ENCODE results near the gene GULP1. TPM values are rescaled to one million over a fixed set of nuclear protein-coding genes. Genes with fewer than 3 reads are reported as not detected.

Gene GULP1
- total and polyA plus RNA-seq, 2 experiments from 2014 or later, result 94.6 to 181 TPM

GRCh38 chr2:188444106-188444835 is 152.6 kb downstream of the GULP1 start:
- no peaks in the 10 kb centered on the region for H3K36me3 ChIP-seq (ENCODE audit: insufficient read depth)
- H3K79me2 ChIP-seq (replicated peaks; ENCODE audit: insufficient read depth), result peaks cover 85% of the 10 kb centered on the region
- no peaks in the 10 kb centered on the region for H3K27me3 Mint-ChIP-seq (ENCODE audit: insufficient read depth, low read depth, poor library complexity)
- H3K27ac Mint-ChIP-seq, result no peak overlapping the region; the same call in 1 of the 2 replicates
- no peak overlapping the region for H3K4me2 ChIP-seq
- H3K27me3 ChIP-seq (ENCODE audit: insufficient read depth), result no peaks in the 10 kb centered on the region
- H3K9me2 ChIP-seq (ENCODE audit: insufficient read depth), result no peaks in the 10 kb centered on the region
- peaks cover 37% of the 10 kb centered on the region for H3K4me1 ChIP-seq (ENCODE audit: insufficient read depth)
- peaks cover 3% of the 10 kb centered on the region; the same call in 1 of the 3 replicates for H3K9me3 Mint-ChIP-seq
- peaks cover 18% of the 10 kb centered on the region for H3K36me3 Mint-ChIP-seq (ENCODE audit: low read depth)
- no peak overlapping the region for H3K4me3 Mint-ChIP-seq
- no peak overlapping the region for H3K27ac ChIP-seq (ENCODE audit: low read depth)
- peaks cover 47% of the 10 kb centered on the region for H3K4me1 Mint-ChIP-seq
- H2AFZ ChIP-seq, result no peak overlapping the region
- H4K20me1 ChIP-seq (replicated peaks; ENCODE audit: insufficient read depth), result no peaks in the 10 kb centered on the region; the same call in 1 of the 2 replicates
- H3K4me3 ChIP-seq, result no peak overlapping the region
- TF ChIP-seq EZH2phosphoT487 (IDR thresholded peaks at IDR 0.05; ENCODE audit: unreplicated experiment) (no peak), EZH2 (IDR thresholded peaks at IDR 0.05; ENCODE audit: low read depth, unreplicated experiment) (no peak), JUNB (IDR thresholded peaks at IDR 0.05; ENCODE audit: unreplicated experiment) (no peak), CTCF (conservative IDR thresholded peaks at IDR 0.05; ENCODE audit: low read depth in 2 of 2) (no peak), STAT1 (IDR thresholded peaks at IDR 0.05; ENCODE audit: unreplicated experiment) (no peak), CREB1 (CRISPR knock-in tag; IDR thresholded peaks at IDR 0.05; ENCODE audit: low read depth) (no peak), POLR2AphosphoS5 (IDR thresholded peaks at IDR 0.05; ENCODE audit: low read depth) (no peak), ZNF114 (CRISPR knock-in tag; IDR thresholded peaks at IDR 0.05) (no peak), NANOG (IDR thresholded peaks at IDR 0.05; ENCODE audit: borderline replicate concordance) (no peak), ZNF331 (CRISPR knock-in tag; IDR thresholded peaks at IDR 0.05; ENCODE audit: low read depth) (no peak)
- TF ChIP-seq, protein P1, sequence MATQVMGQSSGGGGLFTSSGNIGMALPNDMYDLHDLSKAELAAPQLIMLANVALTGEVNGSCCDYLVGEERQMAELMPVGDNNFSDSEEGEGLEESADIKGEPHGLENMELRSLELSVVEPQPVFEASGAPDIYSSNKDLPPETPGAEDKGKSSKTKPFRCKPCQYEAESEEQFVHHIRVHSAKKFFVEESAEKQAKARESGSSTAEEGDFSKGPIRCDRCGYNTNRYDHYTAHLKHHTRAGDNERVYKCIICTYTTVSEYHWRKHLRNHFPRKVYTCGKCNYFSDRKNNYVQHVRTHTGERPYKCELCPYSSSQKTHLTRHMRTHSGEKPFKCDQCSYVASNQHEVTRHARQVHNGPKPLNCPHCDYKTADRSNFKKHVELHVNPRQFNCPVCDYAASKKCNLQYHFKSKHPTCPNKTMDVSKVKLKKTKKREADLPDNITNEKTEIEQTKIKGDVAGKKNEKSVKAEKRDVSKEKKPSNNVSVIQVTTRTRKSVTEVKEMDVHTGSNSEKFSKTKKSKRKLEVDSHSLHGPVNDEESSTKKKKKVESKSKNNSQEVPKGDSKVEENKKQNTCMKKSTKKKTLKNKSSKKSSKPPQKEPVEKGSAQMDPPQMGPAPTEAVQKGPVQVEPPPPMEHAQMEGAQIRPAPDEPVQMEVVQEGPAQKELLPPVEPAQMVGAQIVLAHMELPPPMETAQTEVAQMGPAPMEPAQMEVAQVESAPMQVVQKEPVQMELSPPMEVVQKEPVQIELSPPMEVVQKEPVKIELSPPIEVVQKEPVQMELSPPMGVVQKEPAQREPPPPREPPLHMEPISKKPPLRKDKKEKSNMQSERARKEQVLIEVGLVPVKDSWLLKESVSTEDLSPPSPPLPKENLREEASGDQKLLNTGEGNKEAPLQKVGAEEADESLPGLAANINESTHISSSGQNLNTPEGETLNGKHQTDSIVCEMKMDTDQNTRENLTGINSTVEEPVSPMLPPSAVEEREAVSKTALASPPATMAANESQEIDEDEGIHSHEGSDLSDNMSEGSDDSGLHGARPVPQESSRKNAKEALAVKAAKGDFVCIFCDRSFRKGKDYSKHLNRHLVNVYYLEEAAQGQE (IDR thresholded peaks at IDR 0.05; ENCODE audit: unreplicated experiment), result no peak
- TF ChIP-seq, protein P2, sequence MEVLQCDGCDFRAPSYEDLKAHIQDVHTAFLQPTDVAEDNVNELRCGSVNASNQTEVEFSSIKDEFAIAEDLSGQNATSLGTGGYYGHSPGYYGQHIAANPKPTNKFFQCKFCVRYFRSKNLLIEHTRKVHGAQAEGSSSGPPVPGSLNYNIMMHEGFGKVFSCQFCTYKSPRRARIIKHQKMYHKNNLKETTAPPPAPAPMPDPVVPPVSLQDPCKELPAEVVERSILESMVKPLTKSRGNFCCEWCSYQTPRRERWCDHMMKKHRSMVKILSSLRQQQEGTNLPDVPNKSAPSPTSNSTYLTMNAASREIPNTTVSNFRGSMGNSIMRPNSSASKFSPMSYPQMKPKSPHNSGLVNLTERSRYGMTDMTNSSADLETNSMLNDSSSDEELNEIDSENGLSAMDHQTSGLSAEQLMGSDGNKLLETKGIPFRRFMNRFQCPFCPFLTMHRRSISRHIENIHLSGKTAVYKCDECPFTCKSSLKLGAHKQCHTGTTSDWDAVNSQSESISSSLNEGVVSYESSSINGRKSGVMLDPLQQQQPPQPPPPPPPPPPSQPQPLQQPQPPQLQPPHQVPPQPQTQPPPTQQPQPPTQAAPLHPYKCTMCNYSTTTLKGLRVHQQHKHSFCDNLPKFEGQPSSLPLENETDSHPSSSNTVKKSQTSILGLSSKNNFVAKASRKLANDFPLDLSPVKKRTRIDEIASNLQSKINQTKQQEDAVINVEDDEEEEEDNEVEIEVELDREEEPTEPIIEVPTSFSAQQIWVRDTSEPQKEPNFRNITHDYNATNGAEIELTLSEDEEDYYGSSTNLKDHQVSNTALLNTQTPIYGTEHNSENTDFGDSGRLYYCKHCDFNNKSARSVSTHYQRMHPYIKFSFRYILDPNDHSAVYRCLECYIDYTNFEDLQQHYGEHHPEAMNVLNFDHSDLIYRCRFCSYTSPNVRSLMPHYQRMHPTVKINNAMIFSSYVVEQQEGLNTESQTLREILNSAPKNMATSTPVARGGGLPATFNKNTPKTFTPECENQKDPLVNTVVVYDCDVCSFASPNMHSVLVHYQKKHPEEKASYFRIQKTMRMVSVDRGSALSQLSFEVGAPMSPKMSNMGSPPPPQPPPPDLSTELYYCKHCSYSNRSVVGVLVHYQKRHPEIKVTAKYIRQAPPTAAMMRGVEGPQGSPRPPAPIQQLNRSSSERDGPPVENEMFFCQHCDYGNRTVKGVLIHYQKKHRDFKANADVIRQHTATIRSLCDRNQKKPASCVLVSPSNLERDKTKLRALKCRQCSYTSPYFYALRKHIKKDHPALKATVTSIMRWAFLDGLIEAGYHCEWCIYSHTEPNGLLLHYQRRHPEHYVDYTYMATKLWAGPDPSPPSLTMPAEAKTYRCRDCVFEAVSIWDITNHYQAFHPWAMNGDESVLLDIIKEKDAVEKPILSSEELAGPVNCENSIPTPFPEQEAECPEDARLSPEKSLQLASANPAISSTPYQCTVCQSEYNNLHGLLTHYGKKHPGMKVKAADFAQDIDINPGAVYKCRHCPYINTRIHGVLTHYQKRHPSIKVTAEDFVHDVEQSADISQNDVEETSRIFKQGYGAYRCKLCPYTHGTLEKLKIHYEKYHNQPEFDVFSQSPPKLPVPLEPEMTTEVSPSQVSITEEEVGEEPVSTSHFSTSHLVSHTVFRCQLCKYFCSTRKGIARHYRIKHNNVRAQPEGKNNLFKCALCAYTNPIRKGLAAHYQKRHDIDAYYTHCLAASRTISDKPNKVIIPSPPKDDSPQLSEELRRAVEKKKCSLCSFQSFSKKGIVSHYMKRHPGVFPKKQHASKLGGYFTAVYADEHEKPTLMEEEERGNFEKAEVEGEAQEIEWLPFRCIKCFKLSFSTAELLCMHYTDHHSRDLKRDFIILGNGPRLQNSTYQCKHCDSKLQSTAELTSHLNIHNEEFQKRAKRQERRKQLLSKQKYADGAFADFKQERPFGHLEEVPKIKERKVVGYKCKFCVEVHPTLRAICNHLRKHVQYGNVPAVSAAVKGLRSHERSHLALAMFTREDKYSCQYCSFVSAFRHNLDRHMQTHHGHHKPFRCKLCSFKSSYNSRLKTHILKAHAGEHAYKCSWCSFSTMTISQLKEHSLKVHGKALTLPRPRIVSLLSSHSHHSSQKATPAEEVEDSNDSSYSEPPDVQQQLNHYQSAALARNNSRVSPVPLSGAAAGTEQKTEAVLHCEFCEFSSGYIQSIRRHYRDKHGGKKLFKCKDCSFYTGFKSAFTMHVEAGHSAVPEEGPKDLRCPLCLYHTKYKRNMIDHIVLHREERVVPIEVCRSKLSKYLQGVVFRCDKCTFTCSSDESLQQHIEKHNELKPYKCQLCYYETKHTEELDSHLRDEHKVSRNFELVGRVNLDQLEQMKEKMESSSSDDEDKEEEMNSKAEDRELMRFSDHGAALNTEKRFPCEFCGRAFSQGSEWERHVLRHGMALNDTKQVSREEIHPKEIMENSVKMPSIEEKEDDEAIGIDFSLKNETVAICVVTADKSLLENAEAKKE (CRISPR knock-in tag; IDR thresholded peaks at IDR 0.05), result no peak
- TF ChIP-seq, protein P3, sequence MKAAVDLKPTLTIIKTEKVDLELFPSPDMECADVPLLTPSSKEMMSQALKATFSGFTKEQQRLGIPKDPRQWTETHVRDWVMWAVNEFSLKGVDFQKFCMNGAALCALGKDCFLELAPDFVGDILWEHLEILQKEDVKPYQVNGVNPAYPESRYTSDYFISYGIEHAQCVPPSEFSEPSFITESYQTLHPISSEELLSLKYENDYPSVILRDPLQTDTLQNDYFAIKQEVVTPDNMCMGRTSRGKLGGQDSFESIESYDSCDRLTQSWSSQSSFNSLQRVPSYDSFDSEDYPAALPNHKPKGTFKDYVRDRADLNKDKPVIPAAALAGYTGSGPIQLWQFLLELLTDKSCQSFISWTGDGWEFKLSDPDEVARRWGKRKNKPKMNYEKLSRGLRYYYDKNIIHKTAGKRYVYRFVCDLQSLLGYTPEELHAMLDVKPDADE (IDR thresholded peaks at IDR 0.05), result no peak
- no peak for DNase-seq (ENCODE audit: low spot score)
- no peaks in the 10 kb centered on the region for H3F3A ChIP-seq (replicated peaks; ENCODE audit: low read depth)
- ATAC-seq, result no peak

Data from GM23338 (cell line).